ENCODE data around the gene DDIT3. TPM values are rescaled to one million over a fixed set of nuclear protein-coding genes. Genes with fewer than 3 reads are reported as not detected.

Gene DDIT3
- total RNA-seq, 1 experiment from 2014 or later = 3.4 TPM

GRCh38 chr12:57534991-57535543, 14.8 kb upstream of the DDIT3 start (continued):
- TF ChIP-seq PRDM15 (CRISPR knock-in tag; IDR thresholded peaks at IDR 0.05) (no peak), ZBTB21 (CRISPR knock-in tag; IDR thresholded peaks at IDR 0.05; ENCODE audit: borderline replicate concordance) (no peak)

GRCh38 chr12:57534250-57534649, 13.9 kb upstream of the DDIT3 start:
- CTCF ChIA-PET = no interaction called here
- Mint-ChIP-seq H3K9me3 (no peaks in the 10 kb centered on the region), H3K4me1 (peaks cover 9% of the 10 kb centered on the region), H3K36me3 (peaks cover 58% of the 10 kb centered on the region), H3K27me3 (ENCODE audit: low read depth) (no peaks in the 10 kb centered on the region), H3K4me3 (no peak overlapping the region), H3K27ac (no peak overlapping the region)
- TF ChIP-seq NR2C2 (CRISPR knock-in tag; IDR thresholded peaks at IDR 0.05) (no peak), ATF2 (CRISPR knock-in tag; IDR thresholded peaks at IDR 0.05; ENCODE audit: borderline replicate concordance, low read depth) (no peak), GABPB1 (CRISPR knock-in tag; IDR thresholded peaks at IDR 0.05) (no peak), CREM (CRISPR knock-in tag; IDR thresholded peaks at IDR 0.05) (no peak), MAX (CRISPR knock-in tag; IDR thresholded peaks at IDR 0.05) (no peak), STAT6 (CRISPR knock-in tag; conservative IDR thresholded peaks at IDR 0.05; ENCODE audit: low read depth) (no peak), CREB1 (CRISPR knock-in tag; IDR thresholded peaks at IDR 0.05) (no peak), ERG (CRISPR knock-in tag; IDR thresholded peaks at IDR 0.05) (no peak), PREB (CRISPR knock-in tag; IDR thresholded peaks at IDR 0.05; ENCODE audit: borderline replicate concordance) (no peak), GRHL2 (CRISPR knock-in tag; IDR thresholded peaks at IDR 0.05; ENCODE audit: insufficient replicate concordance, severe bottlenecking) (no peak), JUN (CRISPR knock-in tag; IDR thresholded peaks at IDR 0.05) (no peak), IRF2 (CRISPR knock-in tag; IDR thresholded peaks at IDR 0.05; ENCODE audit: borderline replicate concordance, low read depth) (no peak), NFYB (CRISPR knock-in tag; conservative IDR thresholded peaks at IDR 0.05; ENCODE audit: low read depth) (no peak), USF2 (CRISPR knock-in tag; IDR thresholded peaks at IDR 0.05) (no peak), ZNF396 (CRISPR knock-in tag; IDR thresholded peaks at IDR 0.05; ENCODE audit: borderline replicate concordance) (no peak)
- no peak for DNase-seq (ENCODE audit: low spot score)
- no peak for ATAC-seq
- POLR2A ChIA-PET = interaction anchor here (0.6 to 1.1 kb wide), 2 partner anchors 12 to 40 kb away, joined by 3 read pairs; no protein-coding TSS in a partner anchor

All from WTC11 (cell line).